Right lobe of liver (tissue), 6 donors: ENCODE results near the gene CHAF1A. TPM values are rescaled to one million over a fixed set of nuclear protein-coding genes. Genes with fewer than 3 reads are reported as not detected.

Experiments used
- ATAC-seq, 4 donors: fragments of 200-7000 bp; cut with Tn5 transposase; one replicate each; pipeline ENCODE4 v1.9.1; 2020; ENCODE audit warnings: mild to moderate bottlenecking in 4 of 4, moderate library complexity in 4 of 4
- DNase-seq, 3 donors: peaks; one replicate each; pipeline ENCODE4 v3.0.0-alpha.2; 2020
- H3K27ac ChIP-seq, 3 donors: fragments of 200-600 bp; one replicate each; pipeline ENCODE4 v1.8.0; 2022
- H3K27me3 ChIP-seq, 2 donors: fragments of 200-600 bp; one replicate each; pipeline ENCODE4 v1.8.0; 2022
- H3K36me3 ChIP-seq, 4 donors: fragments of 200-600 bp; sonication (generic) in 1 of 4; one replicate each; pipeline versions ENCODE4 v1.5.1 to v1.8.0; 2017 to 2022; ENCODE audit warnings: control low read depth in 1 of 4
- H3K4me1 ChIP-seq, 4 donors: fragments of 200-600 bp; sonication (generic) in 1 of 4; one replicate each; pipeline versions ENCODE4 v1.5.1 to v1.8.0; 2017 to 2022; ENCODE audit warnings: control low read depth in 1 of 4
- H3K4me3 ChIP-seq, 3 donors: fragments of 200-600 bp; one replicate each; pipeline ENCODE4 v1.8.0; 2022
- H3K9me3 ChIP-seq, 4 donors: fragments of 200-600 bp; sonication (generic) in 1 of 4; one replicate each; pipeline versions ENCODE4 v1.5.1 to v1.8.0; 2017 to 2022; ENCODE audit warnings: control low read depth in 1 of 4
- CTCF ChIP-seq, 4 donors: fragments of 200-600 bp in 3 of 4; fragments of 450-650 bp in 1 of 4; IDR thresholded peaks; one replicate each; pipeline versions ENCODE4 v1.5.1 to v1.8.0; 2016 to 2022; ENCODE audit warnings: antibody characterized with exemption in 4 of 4, mild to moderate bottlenecking in 2 of 4
- POLR2A ChIP-seq: fragments of 450-650 bp; IDR thresholded peaks from one replicate; pipeline ENCODE4 v1.6.1; 2017; ENCODE audit warnings: antibody characterized with exemption, mild to moderate bottlenecking
- WGBS: methylation state at CpG from one replicate; pipeline ENCODE4 v1.1.6; 2018; ENCODE audit warnings: low coverage, low lambda C conversion rate; ENCODE audit not compliant: insufficient coverage; ENCODE audit errors: missing lambda C conversion rate; 5-methylcytosine and 5-hydroxymethylcytosine counted together
- intact Hi-C, 2 donors: fragments of 100-400 bp; cut with DNase I; formaldehyde crosslinking; loops; one replicate each; pipeline versions ENCODE4 v1.11.2 to v1.14.1; 2022
- total RNA-seq, 6 experiments: library from RNA; depleted of rRNA in 2 of 6; stranded (reverse); fragments of >200 nt in 2 of 6; fragmentation: NEBNext Ultra II Directional in 3 of 6; extraction: Animal tissue kit (Norgen Biotek cat#: 25700) in 3 of 6; gene quantifications; one replicate each; pipeline versions ENCODE4 v1.1.0 to v1.2.4, GENCODE V29; 2016 to 2023
- donor health status: DM: no; HTN: yes; CAD: no.
- donor health status: DM: no; HTN: no; CAD: no.
- donor health status: DM: no; HTN: no; CAD: no.
- donor health status: DM: no; HTN: yes; CAD: no.
- donor health status: DM: no; HTN: yes; CAD: no.

CHAF1A gene
- total RNA-seq, 6 experiments from 2014 or later: 3.1 to 9.2 (median 3.5) TPM

- Histone ChIP-seq H3K36me3 (no peaks in the 10 kb centered on the region), H3K9me3 (no peaks in the 10 kb centered on the region), H3K4me3 (no peak overlapping the region), H3K27ac (no peak overlapping the region), H3K4me1 (no peaks in the 10 kb centered on the region), H3K27me3 (no peaks in the 10 kb centered on the region)
- intact Hi-C loops: no loop called here
- no peak for DNase-seq
- TF ChIP-seq POLR2A (no peak), CTCF (IDR thresholded peaks at IDR 0.05) (no peak)
- no peak for ATAC-seq
- no CpG with 5 or more reads among the region's 10 CpGs for WGBS
These were observed 12.9 kb downstream of the CHAF1A start for GRCh38 chr19:4415352-4415751.

- Histone ChIP-seq H3K4me1 (no peaks in the 10 kb centered on the region), H3K9me3 (no peaks in the 10 kb centered on the region), H3K27me3 (no peaks in the 10 kb centered on the region), H3K36me3 (no peaks in the 10 kb centered on the region), H3K4me3 (no peak overlapping the region), H3K27ac (no peak overlapping the region)
- ATAC-seq: peak in 1 of 4 donors; percentile 29
- DNase-seq: no peak
- whole genome bisulfite sequencing: 85% methylated on average over 8 of the region's 9 CpGs
- TF ChIP-seq POLR2A: no peak
- intact Hi-C loops: no loop called here
These were observed 13.8 kb downstream of the CHAF1A start for GRCh38 chr19:4416268-4416667.

GRCh38 chr19:4423416-4424126 is 21.1 kb downstream of the CHAF1A start:
- H3K27me3 ChIP-seq: no peaks in the 10 kb centered on the region
- DNase-seq (no peak), ATAC-seq (no peak)
- no peaks in the 10 kb centered on the region for H3K36me3 ChIP-seq
- intact Hi-C loops: no loop called here
- 82% methylated on average over 9 of the region's 16 CpGs for WGBS
- H3K9me3 ChIP-seq: no peaks in the 10 kb centered on the region
- H3K27ac ChIP-seq: no peak overlapping the region
- TF ChIP-seq CTCF (IDR thresholded peaks at IDR 0.05) (no peak), POLR2A (no peak)
- H3K4me1 ChIP-seq: no peaks in the 10 kb centered on the region
- H3K4me3 ChIP-seq: no peak overlapping the region

GRCh38 chr19:4425537-4425936 is 23.1 kb downstream of the CHAF1A start:
- Histone ChIP-seq H3K4me3 (no peak overlapping the region), H3K27me3 (no peaks in the 10 kb centered on the region), H3K4me1 (no peaks in the 10 kb centered on the region), H3K36me3 (peaks cover 0 to 5% (median 0%) of the 10 kb centered on the region in 4 donors), H3K27ac (no peak overlapping the region), H3K9me3 (no peaks in the 10 kb centered on the region)
- DNase-seq: no peak
- ATAC-seq: no peak
- WGBS: 96% methylated on average over 6 of the region's 6 CpGs
- intact Hi-C loops: no loop called here
- no peak for TF ChIP-seq CTCF (IDR thresholded peaks at IDR 0.05)

GRCh38 chr19:4428326-4428975 is 26.0 kb downstream of the CHAF1A start:
- DNase-seq (no peak), ATAC-seq (no peak)
- H3K36me3 ChIP-seq: peaks cover 0 to 5% (median 0%) of the 10 kb centered on the region in 4 donors
- no peak overlapping the region for H3K27ac ChIP-seq
- H3K27me3 ChIP-seq: no peaks in the 10 kb centered on the region
- WGBS: 92% methylated on average over 10 of the region's 20 CpGs
- TF ChIP-seq CTCF (IDR thresholded peaks at IDR 0.05) (no peak), POLR2A (no peak)
- H3K9me3 ChIP-seq: no peaks in the 10 kb centered on the region
- no peaks in the 10 kb centered on the region for H3K4me1 ChIP-seq
- intact Hi-C loops: no loop called here
- no peak overlapping the region for H3K4me3 ChIP-seq
